NT2/D1 (cell line): Measurements from ENCODE around the gene XCL1.

Experiments used
- SUZ12 ChIP-seq: IDR thresholded peaks from 2 replicates; pipeline ENCODE4 v1.6.1; 2011; ENCODE audit not compliant: insufficient read length, insufficient read depth; ENCODE audit errors: extremely low read depth
- YY1 ChIP-seq: IDR thresholded peaks from 2 replicates; pipeline ENCODE4 v1.6.1; 2011; ENCODE audit not compliant: insufficient read length, insufficient read depth

GRCh38 chr1:168629466-168629865, 53.1 kb downstream of the XCL1 start:
- TF ChIP-seq SUZ12, result no peak
- TF ChIP-seq YY1, result no peak
